ENCODE measurements around the gene HELT.
"Not testable (repeated sequence)": the region's sequence is repeated elsewhere in the genome, so short reads cannot be mapped to it uniquely, and the experiment has no call there.

Gene HELT

GRCh38 chr4:184992422-184992821 is 25.9 kb upstream of the HELT start:
- DNase-seq (ENCODE audit: low read depth), result no peak
- TF ChIP-seq, protein P1, sequence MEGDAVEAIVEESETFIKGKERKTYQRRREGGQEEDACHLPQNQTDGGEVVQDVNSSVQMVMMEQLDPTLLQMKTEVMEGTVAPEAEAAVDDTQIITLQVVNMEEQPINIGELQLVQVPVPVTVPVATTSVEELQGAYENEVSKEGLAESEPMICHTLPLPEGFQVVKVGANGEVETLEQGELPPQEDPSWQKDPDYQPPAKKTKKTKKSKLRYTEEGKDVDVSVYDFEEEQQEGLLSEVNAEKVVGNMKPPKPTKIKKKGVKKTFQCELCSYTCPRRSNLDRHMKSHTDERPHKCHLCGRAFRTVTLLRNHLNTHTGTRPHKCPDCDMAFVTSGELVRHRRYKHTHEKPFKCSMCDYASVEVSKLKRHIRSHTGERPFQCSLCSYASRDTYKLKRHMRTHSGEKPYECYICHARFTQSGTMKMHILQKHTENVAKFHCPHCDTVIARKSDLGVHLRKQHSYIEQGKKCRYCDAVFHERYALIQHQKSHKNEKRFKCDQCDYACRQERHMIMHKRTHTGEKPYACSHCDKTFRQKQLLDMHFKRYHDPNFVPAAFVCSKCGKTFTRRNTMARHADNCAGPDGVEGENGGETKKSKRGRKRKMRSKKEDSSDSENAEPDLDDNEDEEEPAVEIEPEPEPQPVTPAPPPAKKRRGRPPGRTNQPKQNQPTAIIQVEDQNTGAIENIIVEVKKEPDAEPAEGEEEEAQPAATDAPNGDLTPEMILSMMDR (IDR thresholded peaks at IDR 0.05; ENCODE audit: control insufficient read depth, extremely low read depth, insufficient read depth), result no peak
- H3K4me3 ChIP-seq (ENCODE audit: low read depth, low read length), result no peak overlapping the region

DNA sequence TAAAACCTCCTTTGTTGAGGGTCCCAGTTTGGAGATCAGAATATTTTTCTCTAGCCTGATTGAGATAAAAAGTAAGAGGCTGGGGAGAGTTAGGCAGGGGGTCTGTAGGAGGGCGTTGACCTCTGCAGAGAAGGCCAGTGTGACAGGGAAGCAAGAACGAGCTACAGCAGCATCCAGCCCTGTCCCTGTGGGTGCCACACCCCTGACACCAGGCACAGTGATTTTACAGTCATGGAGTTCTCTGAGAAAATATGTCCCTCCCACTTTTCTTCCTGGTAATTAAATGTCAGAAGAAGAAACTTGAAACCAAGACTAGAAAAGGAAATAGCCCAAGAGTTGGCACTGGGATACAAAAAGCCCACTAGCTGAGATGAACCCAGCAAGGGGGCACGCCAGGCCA is 25.0 kb upstream of the HELT start:
- TF ChIP-seq, protein P1 (IDR thresholded peaks at IDR 0.05; ENCODE audit: control insufficient read depth, extremely low read depth, insufficient read depth), result no peak
- no peak overlapping the region for H3K4me3 ChIP-seq (ENCODE audit: low read depth, low read length)
- no peak for DNase-seq (ENCODE audit: low read depth)

DNA sequence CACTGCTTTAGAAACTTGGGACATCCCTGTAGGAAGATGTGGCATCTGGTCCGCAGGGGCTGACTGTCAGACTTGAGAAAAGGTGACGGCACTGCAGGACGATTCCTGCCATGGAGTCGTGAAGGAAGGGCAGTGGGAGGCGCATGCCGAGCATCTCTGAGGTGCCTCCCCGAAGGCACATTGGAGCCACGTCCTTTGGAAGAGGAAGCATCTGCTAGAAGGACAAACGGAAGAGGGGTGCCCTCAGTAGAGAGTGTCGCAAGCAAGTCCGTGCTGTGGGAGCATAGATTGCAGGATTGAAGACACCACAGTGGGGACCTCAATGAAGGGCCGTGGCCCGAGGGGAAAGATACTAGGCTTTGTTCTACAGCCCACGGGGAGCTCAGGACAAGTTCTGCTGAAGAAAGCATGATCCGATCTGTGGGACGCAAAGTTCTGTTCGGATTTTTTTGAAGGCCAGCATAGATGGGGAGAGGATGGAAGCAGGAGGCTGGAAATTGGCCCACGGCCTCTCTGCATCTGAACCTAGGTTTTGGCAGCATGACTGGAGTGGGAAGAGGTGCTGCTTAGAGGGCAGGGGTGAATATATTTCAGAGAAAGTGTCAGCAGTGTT is 24.2 kb upstream of the HELT start:
- H3K4me3 ChIP-seq (ENCODE audit: low read depth, low read length), result no peak overlapping the region
- DNase-seq (ENCODE audit: low read depth), result no peak
- TF ChIP-seq, protein P1 (IDR thresholded peaks at IDR 0.05; ENCODE audit: control insufficient read depth, extremely low read depth, insufficient read depth), result no peak

GRCh38 chr4:184994623-184995010 is 23.7 kb upstream of the HELT start:
- DNase-seq (ENCODE audit: low read depth), result no peak
- TF ChIP-seq, protein P1 (IDR thresholded peaks at IDR 0.05; ENCODE audit: control insufficient read depth, extremely low read depth, insufficient read depth), result no peak

GRCh38 chr4:184997656-184998055 is 20.6 kb upstream of the HELT start:
- DNase-seq (ENCODE audit: low read depth); H3K4me3 ChIP-seq (ENCODE audit: low read depth, low read length): not testable (repeated sequence)

More at GRCh38 chr4:184994623-184995010, 23.7 kb upstream of the HELT start:
- no peak overlapping the region for H3K4me3 ChIP-seq (ENCODE audit: low read depth, low read length)

DNA sequence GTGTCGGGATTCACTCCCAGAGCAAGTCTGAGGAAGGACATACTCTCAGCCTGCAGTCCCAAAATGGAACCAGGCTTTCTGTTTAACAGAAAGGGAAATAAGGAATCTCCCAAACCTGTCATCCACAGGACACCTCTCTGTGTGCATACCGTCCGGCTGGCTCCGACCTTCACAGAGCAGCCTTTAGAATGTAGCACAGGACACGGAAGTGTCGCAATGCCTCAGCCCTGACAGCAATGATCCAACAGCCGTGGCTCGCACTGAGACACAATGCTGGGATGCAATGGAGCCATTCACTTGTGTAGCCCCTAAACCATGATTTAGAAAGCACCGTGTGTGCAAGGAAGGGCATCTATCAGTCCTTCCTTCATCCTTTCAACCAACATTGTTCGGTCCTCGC is 15.5 kb upstream of the HELT start:
- TF ChIP-seq, protein P1 (IDR thresholded peaks at IDR 0.05; ENCODE audit: control insufficient read depth, extremely low read depth, insufficient read depth), result no peak
- DNase-seq (ENCODE audit: low read depth), result no peak
- no peak overlapping the region for H3K4me3 ChIP-seq (ENCODE audit: low read depth, low read length)

GRCh38 chr4:185003596-185004351 is 14.5 kb upstream of the HELT start:
- DNase-seq (ENCODE audit: low read depth), result no peak
- TF ChIP-seq, protein P1 (IDR thresholded peaks at IDR 0.05; ENCODE audit: control insufficient read depth, extremely low read depth, insufficient read depth), result no peak
- H3K4me3 ChIP-seq (ENCODE audit: low read depth, low read length), result no peak overlapping the region
